B cell (primary cell): Measurements from ENCODE around the gene KBTBD13.
"Not testable (repeated sequence)": the region's sequence is repeated elsewhere in the genome, so short reads cannot be mapped to it uniquely, and the experiment has no call there.

Source experiments
- EZH2 ChIP-seq: IDR thresholded peaks from 2 replicates; pipeline ENCODE4 v1.6.1; 2012; ENCODE audit warnings: borderline replicate concordance, low read depth, mild to moderate bottlenecking, moderate library complexity, low read length; ENCODE audit not compliant: insufficient read depth, poor library complexity, severe bottlenecking
- TF ChIP-seq, protein P1 (sequence below): fragments of 200-600 bp; IDR thresholded peaks from one replicate; pipeline ENCODE4 v1.8.0; 2022; ENCODE audit warnings: antibody characterized with exemption, mild to moderate bottlenecking

DNA sequence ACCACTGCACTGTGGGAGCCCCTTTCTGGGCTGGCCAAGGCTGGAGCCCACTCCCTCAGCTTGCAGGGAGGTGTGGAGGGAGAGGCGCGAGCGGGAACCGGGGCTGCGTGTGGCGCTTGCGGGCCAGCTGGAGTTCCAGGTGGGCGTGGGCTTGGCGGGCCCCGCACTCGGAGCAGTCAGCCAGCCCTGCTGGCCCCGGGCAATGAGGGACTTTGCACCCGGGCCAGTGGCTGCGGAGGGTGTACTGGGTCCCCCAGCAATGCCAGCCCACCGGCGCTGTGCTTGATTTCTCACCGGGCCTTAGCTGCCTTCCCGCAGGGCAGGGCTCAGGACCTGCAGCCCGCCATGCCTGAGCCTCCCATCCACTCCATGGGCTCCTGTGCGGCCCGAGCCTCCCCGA, 1.6 kb upstream of the KBTBD13 start:
- TF ChIP-seq, protein P1, sequence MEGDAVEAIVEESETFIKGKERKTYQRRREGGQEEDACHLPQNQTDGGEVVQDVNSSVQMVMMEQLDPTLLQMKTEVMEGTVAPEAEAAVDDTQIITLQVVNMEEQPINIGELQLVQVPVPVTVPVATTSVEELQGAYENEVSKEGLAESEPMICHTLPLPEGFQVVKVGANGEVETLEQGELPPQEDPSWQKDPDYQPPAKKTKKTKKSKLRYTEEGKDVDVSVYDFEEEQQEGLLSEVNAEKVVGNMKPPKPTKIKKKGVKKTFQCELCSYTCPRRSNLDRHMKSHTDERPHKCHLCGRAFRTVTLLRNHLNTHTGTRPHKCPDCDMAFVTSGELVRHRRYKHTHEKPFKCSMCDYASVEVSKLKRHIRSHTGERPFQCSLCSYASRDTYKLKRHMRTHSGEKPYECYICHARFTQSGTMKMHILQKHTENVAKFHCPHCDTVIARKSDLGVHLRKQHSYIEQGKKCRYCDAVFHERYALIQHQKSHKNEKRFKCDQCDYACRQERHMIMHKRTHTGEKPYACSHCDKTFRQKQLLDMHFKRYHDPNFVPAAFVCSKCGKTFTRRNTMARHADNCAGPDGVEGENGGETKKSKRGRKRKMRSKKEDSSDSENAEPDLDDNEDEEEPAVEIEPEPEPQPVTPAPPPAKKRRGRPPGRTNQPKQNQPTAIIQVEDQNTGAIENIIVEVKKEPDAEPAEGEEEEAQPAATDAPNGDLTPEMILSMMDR = not testable (repeated sequence)
- not testable (repeated sequence) for TF ChIP-seq EZH2
